OCI-LY3 (cell line): ENCODE data around the gene RNF111.

Experiments used
- CTCF ChIP-seq: fragments of 200-600, 300-600 bp; sonication (generic); IDR thresholded peaks from 2 replicates; pipeline ENCODE4 v1.5.1; 2014; ENCODE audit warnings: antibody characterized with exemption, low read length, low read depth
- EZH2phosphoT487 ChIP-seq: fragments of 200-600 bp; shearing (Covaris generic); IDR thresholded peaks from 2 replicates; pipeline ENCODE4 v1.6.1; 2018; ENCODE audit warnings: antibody characterized with exemption, mixed run types, low read depth

GRCh38 chr15:58987036-58987435 lies 427 bp upstream of the RNF111 start:
- TF ChIP-seq CTCF (no peak), EZH2phosphoT487 (no peak)
